Dedifferentiated amniotic fluid mesenchymal stem cell (primary cell): ENCODE results near the gene RFX2.
"Not testable (repeated sequence)": the region's sequence is repeated elsewhere in the genome, so short reads cannot be mapped to it uniquely, and the experiment has no call there.

Experiments used
- DNase-seq: peaks from one replicate; pipeline ENCODE4 v3.0.0-alpha.2; 2016; ENCODE audit errors: extremely low spot score

RFX2 gene

GRCh38 chr19:6038634-6039405 lies 71.5 kb downstream of the RFX2 start:
- no peak for DNase-seq

DNA sequence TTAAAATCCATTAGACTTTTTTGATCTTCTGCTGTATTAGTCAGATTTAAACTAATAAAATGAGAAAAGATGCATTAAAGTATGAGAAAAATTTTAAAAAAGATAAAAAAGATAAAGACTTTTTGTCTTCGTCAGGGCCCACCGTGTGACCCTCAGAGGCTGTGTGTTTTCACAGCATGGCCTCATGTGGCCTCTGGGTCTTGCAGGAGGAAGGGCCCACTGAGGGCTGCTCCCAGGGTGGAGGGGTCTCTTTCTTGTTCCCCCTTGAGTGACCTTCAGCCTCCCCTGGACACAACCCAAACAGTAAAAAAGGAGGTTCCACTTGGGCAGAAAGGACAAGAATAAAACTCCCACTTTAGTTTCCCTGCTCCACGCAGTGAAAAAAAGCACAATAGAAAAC lies 75.3 kb downstream of the RFX2 start:
- no peak for DNase-seq

- no peak for DNase-seq
These were observed 75.8 kb downstream of the RFX2 start for GRCh38 chr19:6034512-6034911.

DNA sequence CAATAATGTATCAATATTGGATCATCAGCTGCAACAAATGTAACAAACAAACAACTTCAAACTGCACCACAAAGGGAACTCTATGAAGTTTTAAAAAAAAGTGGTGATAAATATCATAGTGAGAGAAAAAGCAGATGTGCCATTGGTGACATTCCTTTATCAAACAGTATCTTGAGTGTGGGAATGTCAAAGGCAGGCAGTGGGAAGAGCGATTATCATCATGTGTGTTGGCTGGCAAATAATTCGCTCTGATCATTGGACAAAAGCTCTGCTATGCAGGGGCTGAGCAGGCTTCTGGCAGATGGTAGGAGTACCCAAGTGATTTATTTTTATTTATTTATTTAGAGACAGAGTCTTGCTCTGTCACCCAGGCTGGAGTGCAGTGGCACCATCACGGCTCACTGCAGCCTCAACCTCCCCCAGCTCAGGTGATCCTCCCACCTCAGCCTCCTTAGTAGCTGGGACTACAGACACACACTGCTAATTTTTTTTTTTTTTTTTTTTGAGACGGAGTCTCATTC lies 76.5 kb downstream of the RFX2 start:
- no peak for DNase-seq

DNA sequence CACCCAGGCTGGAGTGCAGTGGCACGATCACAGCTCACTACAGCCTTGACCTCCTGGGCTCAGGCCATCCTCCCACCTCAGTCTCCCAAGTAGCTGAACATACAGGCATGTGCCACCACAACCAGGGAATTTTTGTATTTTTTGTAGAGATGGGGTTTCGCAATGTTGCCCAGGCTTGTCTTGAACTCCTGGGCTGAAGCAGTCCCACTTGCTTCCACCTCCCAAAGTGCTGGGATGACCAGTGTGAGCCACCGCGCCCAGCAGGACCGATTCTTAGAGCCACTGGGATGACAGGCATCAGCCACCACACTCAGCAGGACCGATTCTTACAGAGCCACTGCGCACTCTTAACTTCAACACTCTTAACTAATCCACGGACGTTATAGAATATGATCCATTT lies 77.5 kb downstream of the RFX2 start:
- no peak for DNase-seq

DNA sequence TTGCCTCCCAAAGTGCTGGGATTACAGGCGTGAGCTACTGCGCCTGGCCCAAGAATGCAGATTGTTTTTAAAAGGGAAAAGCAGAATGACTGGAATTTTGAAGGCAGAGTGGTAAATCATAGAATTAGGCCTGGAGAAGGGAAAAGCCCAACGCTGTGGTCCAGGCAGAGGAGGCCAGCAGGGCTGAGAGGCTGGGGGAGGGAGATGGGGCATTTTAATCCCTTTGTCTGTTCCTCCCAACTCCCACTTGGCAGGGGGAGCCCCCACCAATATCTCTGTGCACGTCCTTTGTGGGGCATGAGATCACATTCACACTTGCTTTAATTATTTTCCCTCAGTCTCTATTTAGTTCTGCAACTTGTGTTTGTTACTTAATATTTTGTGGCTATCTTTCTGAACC lies 77.9 kb downstream of the RFX2 start:
- DNase-seq = no peak

DNA sequence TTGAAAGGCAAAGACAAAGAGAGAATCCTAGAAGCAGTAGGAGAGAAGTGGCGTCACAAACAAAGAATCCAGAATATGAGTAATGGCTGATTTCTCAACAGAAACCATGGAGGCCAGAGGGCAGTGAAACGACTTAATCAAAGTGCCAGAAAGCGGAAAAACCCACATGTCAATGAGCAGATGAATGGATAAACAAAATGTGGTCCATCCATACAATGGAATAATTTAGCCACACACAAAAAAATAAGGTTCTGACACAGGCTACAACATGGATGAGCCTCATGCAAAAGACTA lies 80.1 kb downstream of the RFX2 start:
- DNase-seq = no peak

DNA sequence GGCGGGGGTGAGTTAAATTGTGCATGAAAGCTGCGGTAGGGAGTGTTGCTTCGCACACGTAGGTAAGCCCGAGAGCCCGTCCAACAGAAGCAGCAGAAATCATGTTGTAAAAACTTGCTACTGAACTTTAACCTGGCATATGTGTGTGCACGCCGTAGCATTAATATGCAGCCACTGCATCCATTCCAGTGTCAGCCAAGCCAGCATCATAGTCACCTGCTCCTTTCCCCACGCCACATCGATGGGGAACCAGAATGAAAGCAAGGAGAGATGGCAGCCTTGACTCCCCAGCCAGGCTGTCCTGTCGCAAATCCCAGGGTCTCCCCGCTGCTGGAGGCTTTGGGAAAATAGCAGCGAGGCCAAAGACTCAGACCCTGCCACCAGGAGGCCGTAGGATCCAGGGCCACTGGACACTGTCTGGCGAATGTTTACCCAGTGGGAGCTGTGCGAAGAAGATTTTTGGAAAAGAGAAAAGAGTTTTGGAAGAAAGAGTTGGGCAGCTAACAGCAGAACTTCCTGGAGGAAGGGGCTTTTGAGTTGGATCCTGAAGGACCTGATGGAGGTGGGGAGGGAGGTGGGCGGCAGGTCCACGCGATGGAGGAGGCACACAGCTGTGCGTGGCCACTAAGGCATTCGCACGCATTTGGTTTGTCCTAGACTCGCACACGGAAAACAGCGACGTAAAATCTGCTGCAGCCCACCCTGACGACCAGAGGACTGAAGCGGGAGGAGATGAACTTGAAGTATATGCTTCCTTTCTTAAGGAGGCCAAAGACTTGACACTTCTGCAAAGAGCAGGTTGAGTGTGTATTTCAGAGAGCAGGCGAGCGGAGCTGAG lies 83.7 kb downstream of the RFX2 start:
- DNase-seq = no peak

DNA sequence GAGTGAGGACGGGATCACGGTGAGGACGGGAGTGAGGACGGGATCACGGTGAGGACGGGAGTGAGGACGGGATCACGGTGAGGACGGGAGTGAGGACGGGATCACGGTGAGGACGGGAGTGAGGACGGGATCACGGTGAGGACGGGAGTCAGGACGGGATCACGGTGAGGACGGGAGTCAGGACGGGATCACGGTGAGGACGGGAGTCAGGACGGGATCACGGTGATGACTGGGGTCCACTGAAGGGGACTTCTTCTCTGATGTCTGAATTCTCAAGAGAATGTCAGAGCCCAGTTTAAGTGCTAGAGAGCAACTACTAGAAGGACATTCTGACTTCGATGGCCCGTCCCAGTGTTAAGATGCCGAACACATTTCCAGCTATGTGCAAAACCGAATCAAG lies 85.5 kb downstream of the RFX2 start:
- not testable (repeated sequence) for DNase-seq

GRCh38 chr19:6023936-6024335 lies 86.4 kb downstream of the RFX2 start:
- DNase-seq = no peak

DNA sequence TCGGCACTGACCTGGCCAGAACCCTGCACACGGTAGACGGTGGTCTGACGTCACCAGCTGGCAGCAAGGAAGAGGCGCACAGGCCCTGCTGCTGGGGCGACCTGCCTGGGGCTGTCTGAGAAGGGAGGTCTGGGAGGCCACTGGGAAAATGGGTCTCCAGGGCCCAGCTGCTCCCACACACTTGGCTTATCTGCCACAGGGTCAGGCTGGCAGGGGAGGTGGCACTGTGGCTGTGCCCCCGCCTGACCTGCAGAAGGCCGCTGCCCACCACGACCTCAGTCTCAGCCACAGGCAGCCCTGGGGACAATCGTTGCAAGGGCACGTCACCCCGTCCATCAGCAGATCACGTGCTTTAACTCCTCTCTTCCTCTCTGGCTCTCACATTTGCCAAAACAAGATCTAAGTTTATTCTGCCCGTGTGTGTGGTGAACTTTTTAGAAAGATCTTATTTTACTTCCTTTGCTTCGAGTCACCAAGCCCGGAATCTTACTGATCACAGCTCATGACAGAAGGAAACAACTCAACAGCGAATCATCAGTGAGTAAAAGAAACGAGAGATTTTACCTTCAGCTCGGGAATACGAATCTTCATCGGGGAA lies 87.1 kb downstream of the RFX2 start:
- no peak for DNase-seq

DNA sequence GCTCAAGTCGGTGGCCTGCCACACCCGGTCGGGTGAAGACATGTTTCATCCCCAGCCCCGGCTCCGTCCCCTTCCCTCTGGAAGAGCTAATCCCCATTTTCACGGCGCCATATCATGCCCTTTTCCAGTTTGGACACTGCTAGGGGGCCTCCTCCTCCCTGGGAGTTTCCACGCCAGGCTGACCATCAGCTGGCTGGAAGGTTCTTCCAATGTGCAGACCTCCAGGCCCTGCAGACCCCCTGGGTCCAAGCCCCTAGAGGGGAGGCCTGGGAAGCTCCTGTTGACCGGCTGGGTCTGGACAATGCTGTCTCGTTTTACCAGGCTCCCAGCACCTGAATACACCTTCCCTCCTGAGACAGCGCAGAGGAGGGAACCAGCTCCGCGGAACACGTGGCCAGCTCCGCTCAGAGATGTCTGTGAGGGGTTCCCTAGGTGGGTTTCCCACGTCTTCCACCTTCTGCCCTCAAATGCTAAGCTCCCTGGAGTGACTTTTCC lies 87.7 kb downstream of the RFX2 start:
- no peak for DNase-seq

DNA sequence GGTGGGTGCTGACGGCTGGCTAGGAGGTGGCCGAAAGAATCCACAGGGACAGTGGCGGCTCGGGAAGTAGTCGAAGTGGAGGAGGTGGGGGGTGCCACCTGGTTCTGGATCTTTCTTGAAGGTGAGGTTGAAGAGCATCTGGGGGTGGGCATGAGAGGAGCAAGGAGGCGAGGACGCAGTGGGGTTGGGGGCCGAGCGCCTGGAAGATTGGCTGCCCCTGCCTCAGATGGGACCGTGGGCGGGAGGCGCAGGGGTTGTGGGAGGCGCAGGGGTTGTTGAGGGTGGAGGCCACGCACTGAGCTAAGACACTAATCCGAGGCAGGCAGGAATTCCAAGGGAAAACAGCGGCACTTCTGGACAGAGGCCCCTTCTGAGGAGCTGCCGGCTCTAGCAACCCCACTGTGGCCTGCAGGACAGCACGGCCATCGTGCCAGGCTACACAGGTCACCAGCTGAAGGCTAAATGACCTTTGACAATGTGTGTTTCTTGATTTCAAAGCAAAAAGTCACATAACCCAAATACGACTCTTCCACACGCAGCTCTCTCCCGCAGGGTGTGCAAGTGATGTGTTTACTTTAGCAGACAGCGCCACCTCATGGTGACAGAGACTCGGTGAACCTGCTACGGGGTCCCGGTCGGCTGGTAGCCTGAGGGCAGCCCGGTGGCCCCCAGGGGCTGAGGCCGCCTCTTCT lies 88.3 kb downstream of the RFX2 start:
- DNase-seq = no peak

DNA sequence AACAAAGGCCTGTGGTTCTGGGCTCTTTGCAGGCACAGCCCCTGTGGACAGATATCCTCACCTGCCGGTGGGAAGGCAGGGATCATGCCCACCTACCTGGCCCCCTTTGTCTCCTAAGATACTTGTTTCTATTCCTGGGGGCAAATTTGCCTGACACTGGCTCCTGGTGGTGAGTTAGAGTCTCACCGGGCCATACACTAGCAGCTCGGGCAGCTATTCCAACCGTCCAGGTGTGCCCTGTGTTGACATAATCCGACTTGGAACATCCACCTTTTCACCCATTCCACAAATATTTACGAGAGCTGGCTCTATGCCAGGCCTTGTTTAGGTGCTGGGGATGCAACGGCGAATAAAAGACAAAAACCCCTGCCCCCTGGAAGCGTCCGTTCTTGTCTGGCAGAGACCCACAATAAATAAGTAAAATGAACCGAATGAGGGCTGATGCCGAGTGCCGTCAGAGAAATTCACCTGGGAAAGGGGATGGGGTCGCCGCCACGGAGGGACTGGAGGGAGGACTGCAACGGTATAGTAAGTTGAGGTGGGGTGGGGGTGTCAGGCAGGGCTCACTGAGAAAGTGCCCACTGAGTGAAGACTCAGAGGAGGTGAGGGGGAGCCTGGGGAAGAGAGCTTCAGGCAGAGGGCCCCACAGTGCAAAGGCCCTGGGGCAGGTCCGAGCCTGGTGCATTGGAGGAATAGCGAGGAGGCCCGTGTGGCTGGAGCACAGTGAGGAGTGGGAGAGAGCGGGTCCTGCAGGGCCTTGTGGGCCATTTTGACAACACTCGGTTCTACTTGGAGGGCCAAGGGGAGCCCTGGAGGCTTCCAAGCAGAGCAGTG lies 89.1 kb downstream of the RFX2 start:
- no peak for DNase-seq

DNA sequence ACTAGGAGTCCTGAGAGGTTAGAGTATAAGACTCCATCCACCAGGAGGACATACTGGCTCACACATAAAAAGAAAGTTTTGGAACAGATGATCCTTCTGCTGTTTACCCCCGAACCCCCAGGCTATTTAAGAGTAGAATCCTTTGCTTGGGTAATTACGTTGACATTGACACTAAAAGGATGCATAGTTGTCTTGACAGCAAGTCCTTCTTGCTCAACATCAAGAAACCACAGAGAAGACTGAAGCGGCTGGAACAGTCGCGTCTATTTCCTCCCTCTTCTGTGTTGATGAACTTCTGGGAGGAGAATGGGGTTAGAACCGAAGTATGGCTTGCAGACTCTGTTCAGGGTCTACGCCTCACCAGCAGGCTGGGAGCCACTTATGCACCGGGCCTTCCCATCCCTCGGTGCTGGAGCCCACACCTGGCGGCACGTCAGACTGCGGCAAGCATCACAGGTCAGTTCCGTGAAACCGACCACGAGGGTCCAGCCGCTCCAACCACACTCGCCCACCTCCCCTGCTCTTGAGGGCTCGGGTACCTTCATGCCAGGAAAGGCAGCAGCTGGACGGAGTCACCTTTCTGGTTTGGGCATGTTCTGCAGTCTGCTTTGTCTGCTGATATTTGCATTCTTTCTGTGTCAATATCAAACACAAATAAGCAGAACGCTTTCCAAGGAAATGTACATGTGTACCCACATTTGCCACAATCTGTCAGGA lies 90.0 kb downstream of the RFX2 start:
- DNase-seq = no peak

- no peak for DNase-seq
These were observed 91.5 kb downstream of the RFX2 start for GRCh38 chr19:6018786-6019185.

- DNase-seq = no peak
These were observed 92.7 kb downstream of the RFX2 start for GRCh38 chr19:6017576-6017975.

DNA sequence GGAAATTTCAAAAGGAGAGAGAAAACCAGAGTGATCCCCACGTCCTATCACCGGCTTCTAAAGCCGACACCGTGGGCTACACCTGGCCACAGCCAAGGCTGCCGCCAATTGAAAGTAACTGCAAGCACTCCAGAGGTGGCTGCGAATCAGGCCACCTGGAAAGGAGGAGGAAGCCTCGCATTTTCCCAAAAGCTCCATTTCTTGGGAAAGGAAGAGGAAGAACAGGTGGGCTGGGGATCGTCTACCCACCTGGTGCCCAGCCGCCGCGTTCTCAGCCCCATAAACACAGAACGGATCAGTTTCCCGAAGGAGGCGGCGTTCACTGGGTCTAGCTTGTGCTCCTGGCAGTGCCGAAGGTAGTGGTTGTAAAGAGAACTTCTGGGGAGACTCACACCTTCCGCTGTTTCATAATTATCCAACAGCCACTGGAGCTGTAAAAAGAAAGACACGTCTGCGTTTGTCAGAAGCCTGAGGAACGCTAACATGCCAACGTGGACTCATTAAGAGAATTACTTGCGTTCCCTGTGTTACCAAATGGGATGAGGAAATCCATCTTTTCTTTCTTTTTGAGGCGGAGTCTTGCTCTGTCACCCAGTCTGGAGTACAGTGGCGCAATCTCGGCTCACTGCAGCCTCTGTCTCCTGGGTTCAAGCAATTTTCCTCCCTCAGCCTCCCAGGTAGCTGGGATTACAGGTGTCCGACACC lies 94.3 kb downstream of the RFX2 start:
- no peak for DNase-seq

DNA sequence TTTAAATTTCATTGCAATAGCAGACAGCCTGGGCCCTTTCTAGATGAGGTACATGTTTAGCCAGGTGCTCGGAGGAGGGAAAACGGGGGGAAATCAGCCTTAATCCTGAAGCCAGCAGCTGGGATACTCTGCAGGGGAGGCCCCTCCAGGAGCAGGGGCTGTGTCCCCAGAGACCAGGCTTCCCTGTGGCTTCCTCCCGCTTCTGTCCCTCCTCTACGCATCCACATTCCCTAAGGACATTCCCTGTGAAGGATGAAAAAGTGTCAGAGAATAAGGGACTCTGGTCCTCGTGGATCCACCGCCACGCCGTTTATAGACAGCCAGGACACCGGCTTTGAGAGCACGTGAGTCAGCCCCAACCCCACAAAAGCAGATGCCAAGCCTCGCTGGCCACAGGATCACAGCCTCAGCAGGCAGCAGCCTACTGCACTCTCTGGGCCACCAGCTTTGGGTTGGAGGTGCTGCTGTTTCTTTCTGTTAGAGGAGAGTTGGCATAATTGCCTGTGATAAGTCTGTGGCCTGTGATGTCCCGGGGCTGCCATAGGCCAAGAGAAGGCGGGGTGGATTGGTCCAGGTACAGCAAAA lies 95.7 kb downstream of the RFX2 start:
- no peak for DNase-seq
